ENCODE results near the gene GIMD1. TPM values are rescaled to one million over a fixed set of nuclear protein-coding genes. Genes with fewer than 3 reads are reported as not detected.
A peak's percentile ranks its signal among the peaks of the same experiment; 100 is the strongest.

The GIMD1 gene
- polyA plus RNA-seq, 3 donors: not detected

DNA sequence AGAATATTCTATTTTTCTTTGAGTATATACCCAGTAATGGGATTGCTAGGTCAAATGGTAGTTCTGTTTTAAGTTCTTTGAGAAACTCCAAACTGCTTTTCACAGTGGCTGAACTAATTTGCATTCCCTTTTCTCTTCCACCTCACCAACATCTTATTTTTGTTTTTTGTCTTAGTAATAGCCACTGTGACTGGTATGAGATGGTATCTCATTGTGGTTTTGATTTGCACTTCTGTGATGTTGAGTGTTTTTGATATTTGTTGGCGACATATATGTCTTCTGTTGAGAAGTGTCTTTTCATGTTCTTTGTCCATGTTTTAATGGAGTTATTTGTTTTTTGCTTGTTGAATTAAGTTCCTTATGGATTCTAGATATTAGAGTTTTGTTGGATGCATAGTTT, 27.8 kb downstream of the GIMD1 start:
- Mint-ChIP-seq H3K27ac (peak overlapping the region in 2 of 7 donors; percentile 22 to 42), H3K36me3 (peaks cover 74 to 80% of the 10 kb centered on the region in 2 donors), H3K4me1 (no peaks in the 10 kb centered on the region), H3K27me3 (ENCODE audit: low read depth in 3 of 3) (no peaks in the 10 kb centered on the region), H3K4me3 (no peak overlapping the region), H3K9me3 (peaks cover 0 to 16% (median 5%) of the 10 kb centered on the region in 7 donors)
- no peaks in the 10 kb centered on the region for H3K27me3 ChIP-seq (ENCODE audit: control insufficient read depth in 2 of 2, insufficient read depth in 2 of 2, low read length in 2 of 2)
- H3K4me3 ChIP-seq (replicated peaks in 1 of 3; ENCODE audit: low read depth in 2 of 3, low read length in 3 of 3): no peak overlapping the region
- no peak overlapping the region for H2AFZ ChIP-seq (ENCODE audit: insufficient read depth, low read depth, low read length, poor library complexity, severe bottlenecking)
- H3K79me2 ChIP-seq (ENCODE audit: insufficient read depth, low read length): peaks cover 26% of the 10 kb centered on the region
- no peak overlapping the region for H3K9ac ChIP-seq (ENCODE audit: insufficient read depth, low read length, poor library complexity, severe bottlenecking)
- no CpG with 5 or more reads among the region's 1 CpG for WGBS (ENCODE audit: insufficient coverage)
- no peaks in the 10 kb centered on the region for H3K4me1 ChIP-seq (ENCODE audit: control insufficient read depth in 1 of 2, insufficient read depth in 2 of 2, low read length in 2 of 2)
- no peak for DNase-seq
- H3K4me2 ChIP-seq (replicated peaks; ENCODE audit: extremely low read depth, low read length, poor library complexity, severe bottlenecking): no peak overlapping the region
- H3K9me3 ChIP-seq (replicated peaks in 1 of 2; ENCODE audit: control insufficient read depth in 1 of 2, insufficient read depth in 1 of 2, low read length in 2 of 2): peaks cover 8 to 11% of the 10 kb centered on the region in 2 donors
- H4K20me1 ChIP-seq (ENCODE audit: insufficient read depth, low read length): peaks cover 40% of the 10 kb centered on the region
- TF ChIP-seq, protein P1, sequence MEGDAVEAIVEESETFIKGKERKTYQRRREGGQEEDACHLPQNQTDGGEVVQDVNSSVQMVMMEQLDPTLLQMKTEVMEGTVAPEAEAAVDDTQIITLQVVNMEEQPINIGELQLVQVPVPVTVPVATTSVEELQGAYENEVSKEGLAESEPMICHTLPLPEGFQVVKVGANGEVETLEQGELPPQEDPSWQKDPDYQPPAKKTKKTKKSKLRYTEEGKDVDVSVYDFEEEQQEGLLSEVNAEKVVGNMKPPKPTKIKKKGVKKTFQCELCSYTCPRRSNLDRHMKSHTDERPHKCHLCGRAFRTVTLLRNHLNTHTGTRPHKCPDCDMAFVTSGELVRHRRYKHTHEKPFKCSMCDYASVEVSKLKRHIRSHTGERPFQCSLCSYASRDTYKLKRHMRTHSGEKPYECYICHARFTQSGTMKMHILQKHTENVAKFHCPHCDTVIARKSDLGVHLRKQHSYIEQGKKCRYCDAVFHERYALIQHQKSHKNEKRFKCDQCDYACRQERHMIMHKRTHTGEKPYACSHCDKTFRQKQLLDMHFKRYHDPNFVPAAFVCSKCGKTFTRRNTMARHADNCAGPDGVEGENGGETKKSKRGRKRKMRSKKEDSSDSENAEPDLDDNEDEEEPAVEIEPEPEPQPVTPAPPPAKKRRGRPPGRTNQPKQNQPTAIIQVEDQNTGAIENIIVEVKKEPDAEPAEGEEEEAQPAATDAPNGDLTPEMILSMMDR (IDR thresholded peaks at IDR 0.05): no peak
- peaks cover 53 to 91% of the 10 kb centered on the region in 2 donors for H3K36me3 ChIP-seq (replicated peaks in 1 of 2; ENCODE audit: control insufficient read depth in 1 of 2, insufficient read depth in 2 of 2, low read length in 2 of 2)
- intact Hi-C loops (cut with micrococcal nuclease): no loop called here
- no peak overlapping the region for H3K27ac ChIP-seq (ENCODE audit: low read depth in 1 of 2, low read length in 2 of 2)

DNA sequence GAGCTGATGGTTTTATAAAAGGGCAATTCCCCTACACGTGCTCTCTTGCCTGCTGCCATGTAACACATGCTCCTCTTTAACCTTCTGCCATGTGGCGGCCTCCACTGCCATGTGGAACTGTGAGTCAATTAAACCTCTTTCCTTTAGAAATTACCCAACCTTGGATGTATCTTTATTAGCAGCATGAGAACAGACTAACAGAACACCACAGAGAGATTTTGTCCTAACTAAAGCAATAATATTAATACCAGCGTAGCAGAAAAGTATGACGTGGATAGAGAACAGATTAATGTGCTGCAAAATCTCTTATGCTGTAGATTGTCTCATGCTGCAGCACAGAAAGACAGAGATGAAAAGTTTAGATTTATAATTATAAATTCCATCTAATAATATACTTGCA, 29.1 kb downstream of the GIMD1 start:
- Mint-ChIP-seq H3K4me1 (no peaks in the 10 kb centered on the region), H3K27ac (no peak overlapping the region), H3K27me3 (ENCODE audit: low read depth in 3 of 3) (no peaks in the 10 kb centered on the region), H3K4me3 (no peak overlapping the region), H3K9me3 (peaks cover 0 to 16% (median 5%) of the 10 kb centered on the region in 7 donors), H3K36me3 (peaks cover 78 to 92% of the 10 kb centered on the region in 2 donors)
- DNase-seq: no peak
- Histone ChIP-seq H3K4me1 (ENCODE audit: control insufficient read depth in 1 of 2, insufficient read depth in 2 of 2, low read length in 2 of 2) (no peaks in the 10 kb centered on the region), H3K4me3 (replicated peaks in 1 of 3; ENCODE audit: low read depth in 2 of 3, low read length in 3 of 3) (no peak overlapping the region), H3K27me3 (ENCODE audit: control insufficient read depth in 2 of 2, insufficient read depth in 2 of 2, low read length in 2 of 2) (no peaks in the 10 kb centered on the region), H4K20me1 (ENCODE audit: insufficient read depth, low read length) (peaks cover 40% of the 10 kb centered on the region), H3K27ac (ENCODE audit: low read depth in 1 of 2, low read length in 2 of 2) (no peak overlapping the region), H3K9me3 (replicated peaks in 1 of 2; ENCODE audit: control insufficient read depth in 1 of 2, insufficient read depth in 1 of 2, low read length in 2 of 2) (peaks cover 8 to 11% of the 10 kb centered on the region in 2 donors), H3K4me2 (replicated peaks; ENCODE audit: extremely low read depth, low read length, poor library complexity, severe bottlenecking) (no peak overlapping the region), H3K79me2 (ENCODE audit: insufficient read depth, low read length) (peaks cover 26% of the 10 kb centered on the region), H3K36me3 (replicated peaks in 1 of 2; ENCODE audit: control insufficient read depth in 1 of 2, insufficient read depth in 2 of 2, low read length in 2 of 2) (peaks cover 58 to 94% of the 10 kb centered on the region in 2 donors), H2AFZ (ENCODE audit: insufficient read depth, low read depth, low read length, poor library complexity, severe bottlenecking) (no peak overlapping the region), H3K9ac (ENCODE audit: insufficient read depth, low read length, poor library complexity, severe bottlenecking) (no peak overlapping the region)
- intact Hi-C loops (cut with micrococcal nuclease): no loop called here
- WGBS (ENCODE audit: insufficient coverage): no CpG with 5 or more reads among the region's 4 CpGs
- TF ChIP-seq, protein P1 (IDR thresholded peaks at IDR 0.05): no peak

Data from CD14-positive monocyte (primary cell).